Measurements from ENCODE around the gene CLCN5. TPM values are rescaled to one million over a fixed set of nuclear protein-coding genes. Genes with fewer than 3 reads are reported as not detected.

CLCN5 gene
- total and polyA plus RNA-seq, 4 donors, result 2.7 to 18.5 (median 7.5) TPM

DNA sequence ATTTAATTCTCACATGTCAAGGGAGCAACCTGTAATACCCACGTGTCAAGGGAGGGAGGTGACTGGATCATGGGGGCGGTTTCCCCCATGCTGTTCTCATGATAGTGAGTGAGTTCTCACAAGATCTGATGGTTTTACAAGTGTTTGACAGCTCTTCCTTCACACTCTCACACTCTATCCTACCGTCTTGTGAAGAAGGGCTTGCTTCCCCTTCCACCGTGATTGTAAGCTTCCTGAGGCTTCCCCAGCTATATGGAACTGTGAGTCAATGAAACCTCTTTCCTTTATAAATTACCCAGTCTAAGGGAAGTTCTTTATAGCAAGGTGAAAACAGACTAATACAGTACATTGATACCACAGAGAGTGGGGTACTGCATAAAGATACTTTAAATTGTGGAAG is 25.4 kb upstream of the CLCN5 start:
- Histone ChIP-seq H3K9me3 (ENCODE audit: control insufficient read depth in 4 of 4, insufficient read depth in 3 of 4, low read length in 3 of 4) (peaks cover 0 to 9% (median 0%) of the 10 kb centered on the region in 4 donors), H3K4me1 (ENCODE audit: control insufficient read depth in 5 of 5, insufficient read depth in 5 of 5, low read length in 5 of 5) (no peaks in the 10 kb centered on the region), H3K27me3 (ENCODE audit: control insufficient read depth in 3 of 3, insufficient read depth in 3 of 3, low read length in 2 of 3) (peaks cover 2 to 10% (median 3%) of the 10 kb centered on the region in 3 donors), H3K36me3 (ENCODE audit: control insufficient read depth in 4 of 4, insufficient read depth in 4 of 4, low read length in 4 of 4) (no peaks in the 10 kb centered on the region), H3K4me3 (no peak overlapping the region), H3K27ac (ENCODE audit: low read depth in 1 of 2, low read length in 1 of 2) (no peak overlapping the region), H3K9ac (ENCODE audit: insufficient read depth in 1 of 2, low read length in 2 of 2) (no peak overlapping the region)
- DNase-seq (no peak), ATAC-seq (ENCODE audit: insufficient read depth, low FRiP score) (no peak)
- TF ChIP-seq, protein P1, sequence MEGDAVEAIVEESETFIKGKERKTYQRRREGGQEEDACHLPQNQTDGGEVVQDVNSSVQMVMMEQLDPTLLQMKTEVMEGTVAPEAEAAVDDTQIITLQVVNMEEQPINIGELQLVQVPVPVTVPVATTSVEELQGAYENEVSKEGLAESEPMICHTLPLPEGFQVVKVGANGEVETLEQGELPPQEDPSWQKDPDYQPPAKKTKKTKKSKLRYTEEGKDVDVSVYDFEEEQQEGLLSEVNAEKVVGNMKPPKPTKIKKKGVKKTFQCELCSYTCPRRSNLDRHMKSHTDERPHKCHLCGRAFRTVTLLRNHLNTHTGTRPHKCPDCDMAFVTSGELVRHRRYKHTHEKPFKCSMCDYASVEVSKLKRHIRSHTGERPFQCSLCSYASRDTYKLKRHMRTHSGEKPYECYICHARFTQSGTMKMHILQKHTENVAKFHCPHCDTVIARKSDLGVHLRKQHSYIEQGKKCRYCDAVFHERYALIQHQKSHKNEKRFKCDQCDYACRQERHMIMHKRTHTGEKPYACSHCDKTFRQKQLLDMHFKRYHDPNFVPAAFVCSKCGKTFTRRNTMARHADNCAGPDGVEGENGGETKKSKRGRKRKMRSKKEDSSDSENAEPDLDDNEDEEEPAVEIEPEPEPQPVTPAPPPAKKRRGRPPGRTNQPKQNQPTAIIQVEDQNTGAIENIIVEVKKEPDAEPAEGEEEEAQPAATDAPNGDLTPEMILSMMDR (IDR thresholded peaks at IDR 0.05; ENCODE audit: control extremely low read depth, extremely low read depth), result no peak
- 69 to 90% methylated on average over 4 of the region's 4 CpGs for WGBS, 2 donors

DNA sequence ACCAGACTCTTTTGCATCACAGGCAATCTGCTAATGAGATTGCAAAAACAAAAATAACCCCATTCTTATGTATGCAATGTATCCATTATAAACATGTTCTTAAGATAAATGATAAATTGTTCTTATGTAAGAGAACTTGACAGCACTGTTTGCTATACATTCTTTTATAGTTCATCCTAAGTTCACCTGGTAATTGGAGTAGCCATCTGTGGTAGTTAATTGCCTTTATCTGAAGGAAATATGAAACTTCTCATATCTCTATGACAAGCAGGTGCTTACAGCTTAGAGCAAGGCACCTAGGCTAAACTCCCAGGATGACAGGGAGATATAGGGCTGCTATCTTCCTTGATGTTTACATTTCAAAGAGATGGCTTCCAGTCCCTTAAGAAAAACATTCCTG is 21.3 kb upstream of the CLCN5 start:
- no peaks in the 10 kb centered on the region for H3K36me3 ChIP-seq (ENCODE audit: control insufficient read depth in 4 of 4, insufficient read depth in 4 of 4, low read length in 4 of 4)
- no peaks in the 10 kb centered on the region for H3K4me1 ChIP-seq (ENCODE audit: control insufficient read depth in 5 of 5, insufficient read depth in 5 of 5, low read length in 5 of 5)
- TF ChIP-seq, protein P1 (IDR thresholded peaks at IDR 0.05; ENCODE audit: control extremely low read depth, extremely low read depth), result no peak
- no peak for ATAC-seq (ENCODE audit: insufficient read depth, low FRiP score)
- no peak overlapping the region for H3K4me3 ChIP-seq
- H3K27ac ChIP-seq (ENCODE audit: low read depth in 1 of 2, low read length in 1 of 2), result no peak overlapping the region
- no peak for DNase-seq
- no peak overlapping the region for H3K9ac ChIP-seq (ENCODE audit: insufficient read depth in 1 of 2, low read length in 2 of 2)
- H3K27me3 ChIP-seq (ENCODE audit: control insufficient read depth in 3 of 3, insufficient read depth in 3 of 3, low read length in 2 of 3), result peaks cover 2 to 10% (median 3%) of the 10 kb centered on the region in 3 donors
- H3K9me3 ChIP-seq (ENCODE audit: control insufficient read depth in 4 of 4, insufficient read depth in 3 of 4, low read length in 3 of 4), result peaks cover 0 to 9% (median 0%) of the 10 kb centered on the region in 4 donors

DNA sequence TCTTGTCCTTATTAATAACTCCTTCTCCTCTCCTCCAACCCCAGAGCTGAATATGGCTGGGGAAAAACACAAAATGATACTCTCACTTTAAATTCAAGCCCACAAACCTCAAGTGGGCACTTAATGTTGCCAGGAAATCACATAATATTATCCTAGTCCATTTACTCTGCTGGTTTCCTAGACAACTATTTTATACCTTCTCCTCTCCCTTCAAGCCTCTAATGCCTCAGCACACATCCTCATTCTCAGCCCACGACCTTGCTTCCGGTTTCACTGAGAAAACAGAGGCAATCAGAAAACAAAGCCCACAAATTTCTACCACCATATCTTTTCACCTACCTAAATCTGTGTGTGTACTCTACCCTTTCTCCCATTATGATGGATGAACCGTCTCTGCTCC is 12.1 kb upstream of the CLCN5 start:
- ATAC-seq (ENCODE audit: insufficient read depth, low FRiP score) (no peak), DNase-seq (peak in 2 of 3 donors; percentile 20 to 44)
- no peaks in the 10 kb centered on the region for H3K36me3 ChIP-seq (ENCODE audit: control insufficient read depth in 4 of 4, insufficient read depth in 4 of 4, low read length in 4 of 4)
- no peak overlapping the region for H3K9ac ChIP-seq (ENCODE audit: insufficient read depth in 1 of 2, low read length in 2 of 2)
- no peak overlapping the region for H3K4me3 ChIP-seq
- TF ChIP-seq, protein P1 (IDR thresholded peaks at IDR 0.05; ENCODE audit: control extremely low read depth, extremely low read depth), result no peak
- no peaks in the 10 kb centered on the region for H3K9me3 ChIP-seq (ENCODE audit: control insufficient read depth in 4 of 4, insufficient read depth in 3 of 4, low read length in 3 of 4)
- no peak overlapping the region for H3K27ac ChIP-seq (ENCODE audit: low read depth in 1 of 2, low read length in 1 of 2)
- H3K4me1 ChIP-seq (ENCODE audit: control insufficient read depth in 5 of 5, insufficient read depth in 5 of 5, low read length in 5 of 5), result peaks cover 0 to 2% (median 0%) of the 10 kb centered on the region in 5 donors
- 26 to 38% methylated on average over 3 of the region's 3 CpGs for WGBS, 2 donors
- H3K27me3 ChIP-seq (ENCODE audit: control insufficient read depth in 3 of 3, insufficient read depth in 3 of 3, low read length in 2 of 3), result peaks cover 0 to 8% (median 8%) of the 10 kb centered on the region in 3 donors

DNA sequence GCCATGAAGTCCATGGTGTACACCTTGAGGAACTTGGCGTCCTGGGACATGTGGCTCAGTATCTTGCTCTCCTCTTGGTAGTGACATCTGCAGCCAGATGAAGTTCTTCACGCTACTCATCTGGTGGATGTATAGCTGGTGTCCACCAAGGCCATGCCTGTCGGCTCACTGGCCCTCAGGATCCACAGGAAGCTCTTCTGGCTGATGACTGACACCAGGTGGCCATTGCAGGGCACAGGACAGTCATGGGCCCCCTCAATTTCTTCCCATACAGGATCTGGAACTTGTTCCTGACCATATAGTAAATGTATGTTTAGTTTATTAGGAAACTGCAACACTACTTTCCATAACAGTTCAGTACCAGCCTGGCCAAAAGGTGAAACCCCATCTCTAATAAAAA is 10.3 kb upstream of the CLCN5 start:
- whole genome bisulfite sequencing, 2 donors, result 73 to 88% methylated on average over 3 of the region's 3 CpGs
- Histone ChIP-seq H3K36me3 (ENCODE audit: control insufficient read depth in 4 of 4, insufficient read depth in 4 of 4, low read length in 4 of 4) (no peaks in the 10 kb centered on the region), H3K4me3 (no peak overlapping the region), H3K27ac (ENCODE audit: low read depth in 1 of 2, low read length in 1 of 2) (no peak overlapping the region), H3K9ac (ENCODE audit: insufficient read depth in 1 of 2, low read length in 2 of 2) (no peak overlapping the region), H3K9me3 (ENCODE audit: control insufficient read depth in 4 of 4, insufficient read depth in 3 of 4, low read length in 3 of 4) (no peaks in the 10 kb centered on the region), H3K4me1 (ENCODE audit: control insufficient read depth in 5 of 5, insufficient read depth in 5 of 5, low read length in 5 of 5) (peaks cover 0 to 2% (median 0%) of the 10 kb centered on the region in 5 donors), H3K27me3 (ENCODE audit: control insufficient read depth in 3 of 3, insufficient read depth in 3 of 3, low read length in 2 of 3) (peaks cover 0 to 8% (median 8%) of the 10 kb centered on the region in 3 donors)
- TF ChIP-seq, protein P1 (IDR thresholded peaks at IDR 0.05; ENCODE audit: control extremely low read depth, extremely low read depth), result no peak
- no peak for ATAC-seq (ENCODE audit: insufficient read depth, low FRiP score)
- DNase-seq, result no peak
